ENCODE results near the gene TMEM219. TPM values are rescaled to one million over a fixed set of nuclear protein-coding genes. Genes with fewer than 3 reads are reported as not detected.

The TMEM219 gene
- total and polyA plus RNA-seq, 2 donors (not counting 1 experiment from before 2014, with no cell fraction given) = 79.4 to 100 TPM

- Histone ChIP-seq H4K20me1 (ENCODE audit: control insufficient read depth, extremely low read depth, insufficient read depth, low read length) (no peaks in the 10 kb centered on the region), H3K27ac (ENCODE audit: insufficient read depth, low read length) (no peak overlapping the region), H3K27me3 (ENCODE audit: control insufficient read depth, insufficient read depth, low read length) (peaks cover 10% of the 10 kb centered on the region), H3K36me3 (ENCODE audit: control insufficient read depth, insufficient read depth, low read length) (peaks cover 6% of the 10 kb centered on the region), H3K9ac (ENCODE audit: insufficient read depth, low read length) (no peak overlapping the region), H3K4me3 (replicated peaks in 1 of 4; ENCODE audit: control extremely low read depth in 1 of 4, insufficient read depth in 1 of 4, low read depth in 3 of 4, low read length in 4 of 4) (no peak overlapping the region), H2AFZ (ENCODE audit: low read length) (no peak overlapping the region), H3K4me1 (ENCODE audit: control insufficient read depth, extremely low read depth, insufficient read depth, low read length) (no peaks in the 10 kb centered on the region), H3K4me2 (ENCODE audit: extremely low read depth, insufficient read depth, low read length) (no peak overlapping the region), H3K9me3 (ENCODE audit: control insufficient read depth, insufficient read depth, low read depth, low read length) (no peaks in the 10 kb centered on the region), H3K79me2 (ENCODE audit: control insufficient read depth, insufficient read depth, low read length) (no peaks in the 10 kb centered on the region)
- no peak for TF ChIP-seq CTCF (conservative IDR thresholded peaks at IDR 0.05 in 1 of 2, IDR thresholded peaks at IDR 0.05 in 1 of 2; ENCODE audit: low read depth in 1 of 2, low read length in 2 of 2)
- no peak for TF ChIP-seq EZH2 (IDR thresholded peaks at IDR 0.05; ENCODE audit: low read length, missing control alignments)
- no peak for DNase-seq (ENCODE audit: low read depth in 2 of 2)
These were observed 44.2 kb downstream of the TMEM219 start for GRCh38 chr16:30006095-30006473.

GRCh38 chr16:30006659-30007377, 44.9 kb downstream of the TMEM219 start:
- Histone ChIP-seq H4K20me1 (ENCODE audit: control insufficient read depth, extremely low read depth, insufficient read depth, low read length) (no peaks in the 10 kb centered on the region), H3K36me3 (ENCODE audit: control insufficient read depth, insufficient read depth, low read length) (peaks cover 6% of the 10 kb centered on the region), H3K4me2 (ENCODE audit: extremely low read depth, insufficient read depth, low read length) (no peak overlapping the region), H3K4me3 (replicated peaks in 1 of 4; ENCODE audit: control extremely low read depth in 1 of 4, insufficient read depth in 1 of 4, low read depth in 3 of 4, low read length in 4 of 4) (no peak overlapping the region), H3K9ac (ENCODE audit: insufficient read depth, low read length) (no peak overlapping the region), H2AFZ (ENCODE audit: low read length) (no peak overlapping the region), H3K27me3 (ENCODE audit: control insufficient read depth, insufficient read depth, low read length) (peaks cover 15% of the 10 kb centered on the region), H3K9me3 (ENCODE audit: control insufficient read depth, insufficient read depth, low read depth, low read length) (no peaks in the 10 kb centered on the region), H3K79me2 (ENCODE audit: control insufficient read depth, insufficient read depth, low read length) (no peaks in the 10 kb centered on the region), H3K27ac (ENCODE audit: insufficient read depth, low read length) (no peak overlapping the region), H3K4me1 (ENCODE audit: control insufficient read depth, extremely low read depth, insufficient read depth, low read length) (no peaks in the 10 kb centered on the region)
- DNase-seq (ENCODE audit: low read depth in 2 of 2) = no peak
- TF ChIP-seq EZH2 (IDR thresholded peaks at IDR 0.05; ENCODE audit: low read length, missing control alignments) (no peak), CTCF (conservative IDR thresholded peaks at IDR 0.05 in 1 of 2, IDR thresholded peaks at IDR 0.05 in 1 of 2; ENCODE audit: low read depth in 1 of 2, low read length in 2 of 2) (no peak)

- no peaks in the 10 kb centered on the region for H3K9me3 ChIP-seq (ENCODE audit: control insufficient read depth, insufficient read depth, low read depth, low read length)
- H3K27me3 ChIP-seq (ENCODE audit: control insufficient read depth, insufficient read depth, low read length) = peaks cover 19% of the 10 kb centered on the region
- no peak overlapping the region for H2AFZ ChIP-seq (ENCODE audit: low read length)
- no peak overlapping the region for H3K27ac ChIP-seq (ENCODE audit: insufficient read depth, low read length)
- H4K20me1 ChIP-seq (ENCODE audit: control insufficient read depth, extremely low read depth, insufficient read depth, low read length) = no peaks in the 10 kb centered on the region
- no peak for TF ChIP-seq CTCF (conservative IDR thresholded peaks at IDR 0.05 in 1 of 2, IDR thresholded peaks at IDR 0.05 in 1 of 2; ENCODE audit: low read depth in 1 of 2, low read length in 2 of 2)
- TF ChIP-seq EZH2 (IDR thresholded peaks at IDR 0.05; ENCODE audit: low read length, missing control alignments) = no peak
- no peak overlapping the region for H3K4me3 ChIP-seq (replicated peaks in 1 of 4; ENCODE audit: control extremely low read depth in 1 of 4, insufficient read depth in 1 of 4, low read depth in 3 of 4, low read length in 4 of 4)
- H3K4me2 ChIP-seq (ENCODE audit: extremely low read depth, insufficient read depth, low read length) = no peak overlapping the region
- H3K36me3 ChIP-seq (ENCODE audit: control insufficient read depth, insufficient read depth, low read length) = peaks cover 6% of the 10 kb centered on the region
- H3K79me2 ChIP-seq (ENCODE audit: control insufficient read depth, insufficient read depth, low read length) = no peaks in the 10 kb centered on the region
- no peaks in the 10 kb centered on the region for H3K4me1 ChIP-seq (ENCODE audit: control insufficient read depth, extremely low read depth, insufficient read depth, low read length)
- H3K9ac ChIP-seq (ENCODE audit: insufficient read depth, low read length) = no peak overlapping the region
- no peak for DNase-seq (ENCODE audit: low read depth in 2 of 2)
These were observed 45.6 kb downstream of the TMEM219 start for GRCh38 chr16:30007378-30007895.
